CD14-positive monocyte (primary cell): Measurements from ENCODE around the gene RP2. TPM values are rescaled to one million over a fixed set of nuclear protein-coding genes. Genes with fewer than 3 reads are reported as not detected.

Experiments
- DNase-seq, 3 donors: peaks; one replicate each; pipeline ENCODE4 v3.0.0-alpha.2; 2011 to 2022
- H2AFZ ChIP-seq: 2 replicates; pipeline ENCODE4 v1.6.0; 2012; ENCODE audit warnings: mild to moderate bottlenecking, low read depth, low read length, inconsistent platforms; ENCODE audit not compliant: insufficient read depth, poor library complexity, severe bottlenecking
- H3K27ac ChIP-seq, 2 donors: 1 replicate in 1 of 2; 2 replicates in 1 of 2; pipeline ENCODE4 v1.5.1; 2012 to 2013; ENCODE audit warnings: low read length in 2 of 2, control low read depth in 1 of 2, inconsistent platforms in 1 of 2, low read depth in 1 of 2, mild to moderate bottlenecking in 1 of 2
- H3K27me3 ChIP-seq, 2 donors: one replicate each; pipeline versions ENCODE4 v1.6.0 to v1.6.1; 2011 to 2013; ENCODE audit warnings: low read length in 2 of 2; ENCODE audit not compliant: control insufficient read depth in 2 of 2, insufficient read depth in 2 of 2
- H3K36me3 ChIP-seq, 2 donors: replicated peaks in 1 of 2; 1 replicate in 1 of 2; 2 replicates in 1 of 2; pipeline versions ENCODE4 v1.5.1 to v1.6.1; 2012 to 2013; ENCODE audit warnings: low read length in 2 of 2, control low read depth in 1 of 2, inconsistent platforms in 1 of 2, mild to moderate bottlenecking in 1 of 2; ENCODE audit not compliant: insufficient read depth in 2 of 2, control insufficient read depth in 1 of 2
- H3K4me1 ChIP-seq, 2 donors: 1 replicate in 1 of 2; 2 replicates in 1 of 2; pipeline versions ENCODE4 v1.5.1 to v1.6.1; 2012 to 2013; ENCODE audit warnings: low read length in 2 of 2, control low read depth in 1 of 2, inconsistent platforms in 1 of 2, mild to moderate bottlenecking in 1 of 2, moderate library complexity in 1 of 2; ENCODE audit not compliant: insufficient read depth in 2 of 2, control insufficient read depth in 1 of 2
- H3K4me2 ChIP-seq: replicated peaks from 2 replicates; pipeline ENCODE3; 2012; ENCODE audit warnings: low read length, moderate library complexity, mild to moderate bottlenecking; ENCODE audit not compliant: poor library complexity, severe bottlenecking; ENCODE audit errors: extremely low read depth
- H3K4me3 ChIP-seq, 3 experiments: fragments of 200-600 bp in 1 of 3; sonication (generic) in 1 of 3; replicated peaks in 1 of 3; 1 replicate in 2 of 3; 2 replicates in 1 of 3; pipeline ENCODE4 v1.5.1; 2011 to 2013; ENCODE audit warnings: low read length in 3 of 3, mild to moderate bottlenecking in 3 of 3, control low read depth in 2 of 3, low read depth in 2 of 3, inconsistent platforms in 1 of 3, moderate library complexity in 1 of 3
- H3K79me2 ChIP-seq: 2 replicates; pipeline ENCODE4 v1.6.0; 2012; ENCODE audit warnings: mild to moderate bottlenecking, control low read depth, inconsistent platforms, low read length, moderate library complexity; ENCODE audit not compliant: insufficient read depth
- H3K9ac ChIP-seq: 2 replicates; pipeline ENCODE4 v1.6.0; 2017; ENCODE audit warnings: low read length, mild to moderate bottlenecking; ENCODE audit not compliant: insufficient read depth, poor library complexity, severe bottlenecking
- H3K9me3 ChIP-seq, 2 donors: replicated peaks in 1 of 2; 1 replicate in 1 of 2; 2 replicates in 1 of 2; pipeline versions ENCODE4 v1.5.1 to v1.6.1; 2012 to 2013; ENCODE audit warnings: low read length in 2 of 2, control low read depth in 1 of 2; ENCODE audit not compliant: control insufficient read depth in 1 of 2, insufficient read depth in 1 of 2
- H4K20me1 ChIP-seq: 2 replicates; pipeline ENCODE4 v1.6.0; 2012; ENCODE audit warnings: mild to moderate bottlenecking, low read length, control low read depth, moderate library complexity; ENCODE audit not compliant: insufficient read depth
- H3K27ac Mint-ChIP-seq, 7 donors: one replicate each; pipeline ENCODE4 v1.8.0; 2020; ENCODE audit warnings: mild to moderate bottlenecking in 7 of 7, mixed read lengths in 7 of 7, moderate library complexity in 6 of 7, inconsistent platforms in 2 of 7
- H3K27me3 Mint-ChIP-seq, 3 donors: one replicate each; pipeline ENCODE4 v1.8.0; 2021 to 2022; ENCODE audit warnings: low read depth in 3 of 3, mild to moderate bottlenecking in 3 of 3, mixed read lengths in 3 of 3, moderate library complexity in 3 of 3, inconsistent platforms in 1 of 3
- H3K36me3 Mint-ChIP-seq, 2 donors: one replicate each; pipeline ENCODE4 v1.8.0; 2020; ENCODE audit warnings: mixed read lengths in 2 of 2, inconsistent platforms in 1 of 2, mild to moderate bottlenecking in 1 of 2
- H3K4me1 Mint-ChIP-seq: one replicate; pipeline ENCODE4 v1.8.0; 2020; ENCODE audit warnings: mild to moderate bottlenecking, mixed read lengths
- H3K4me3 Mint-ChIP-seq, 2 donors: one replicate each; pipeline ENCODE4 v1.8.0; 2020; ENCODE audit warnings: mild to moderate bottlenecking in 2 of 2, mixed read lengths in 2 of 2, moderate library complexity in 1 of 2
- H3K9me3 Mint-ChIP-seq, 7 donors: one replicate each; pipeline ENCODE4 v1.8.0; 2020 to 2022; ENCODE audit warnings: mixed read lengths in 7 of 7, mild to moderate bottlenecking in 6 of 7, moderate library complexity in 6 of 7, inconsistent platforms in 2 of 7
- WGBS: methylation state at CpG from one replicate; pipeline ENCODE4 v1.1.5; 2013; ENCODE audit warnings: missing lambda C conversion rate; ENCODE audit not compliant: insufficient coverage; 5-methylcytosine and 5-hydroxymethylcytosine counted together
- intact Hi-C, 2 donors: fragments of 100-400 bp; cut with micrococcal nuclease; formaldehyde crosslinking; loops; one replicate each; pipeline versions ENCODE4 v1.15.0 to v1.15.1; 2023
- polyA plus RNA-seq, 3 donors: library from polyadenylated mRNA; depleted of rRNA in 1 of 3; unstranded in 2 of 3; stranded (reverse) in 1 of 3; fragments of 300-500 nt in 2 of 3; fragments of >200 nt in 1 of 3; fragmentation: Illumina TruSeq in 2 of 3; gene quantifications; 1 replicate in 2 of 3; 2 replicates in 1 of 3; pipeline ENCODE4 v1.2.3, GENCODE V29; 2012 to 2021
- TF ChIP-seq, protein P1 (sequence below): fragments of 200-600 bp; IDR thresholded peaks from one replicate; pipeline ENCODE4 v1.8.0; 2022; ENCODE audit warnings: antibody characterized with exemption, mild to moderate bottlenecking

RP2 gene
- polyA plus RNA-seq, 3 donors, result 17.2 to 60.3 (median 55.7) TPM

DNA sequence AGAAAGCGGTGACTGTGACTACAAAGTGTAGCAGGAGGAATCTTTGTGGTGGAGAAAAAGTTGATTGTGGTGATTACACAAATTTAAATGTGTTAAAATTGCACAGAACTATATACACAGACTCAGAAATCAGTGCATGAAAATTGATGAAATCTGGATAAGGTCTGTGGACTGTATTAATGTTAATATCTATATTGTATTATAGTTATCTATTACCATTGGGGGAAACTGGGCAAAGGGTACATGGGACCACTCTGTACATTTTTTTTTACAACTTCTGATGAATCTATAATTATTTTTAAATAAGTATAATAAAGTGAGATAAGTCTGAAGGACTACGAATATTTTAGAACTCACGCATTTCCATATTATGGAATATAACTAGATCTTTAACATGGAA, 73.6 kb downstream of the RP2 start:
- Mint-ChIP-seq H3K27me3 (peaks cover 8 to 18% (median 15%) of the 10 kb centered on the region in 3 donors), H3K36me3 (no peaks in the 10 kb centered on the region), H3K4me3 (peak overlapping the region in 1 of 2 donors; percentile 28), H3K9me3 (peaks cover 0 to 12% (median 2%) of the 10 kb centered on the region in 7 donors), H3K4me1 (peaks cover 11% of the 10 kb centered on the region), H3K27ac (no peak overlapping the region)
- H3K4me3 ChIP-seq, result no peak overlapping the region
- no peak overlapping the region for H2AFZ ChIP-seq
- H3K27me3 ChIP-seq, result peaks cover 0 to 12% of the 10 kb centered on the region in 2 donors
- no peak overlapping the region for H3K9ac ChIP-seq
- TF ChIP-seq, protein P1, sequence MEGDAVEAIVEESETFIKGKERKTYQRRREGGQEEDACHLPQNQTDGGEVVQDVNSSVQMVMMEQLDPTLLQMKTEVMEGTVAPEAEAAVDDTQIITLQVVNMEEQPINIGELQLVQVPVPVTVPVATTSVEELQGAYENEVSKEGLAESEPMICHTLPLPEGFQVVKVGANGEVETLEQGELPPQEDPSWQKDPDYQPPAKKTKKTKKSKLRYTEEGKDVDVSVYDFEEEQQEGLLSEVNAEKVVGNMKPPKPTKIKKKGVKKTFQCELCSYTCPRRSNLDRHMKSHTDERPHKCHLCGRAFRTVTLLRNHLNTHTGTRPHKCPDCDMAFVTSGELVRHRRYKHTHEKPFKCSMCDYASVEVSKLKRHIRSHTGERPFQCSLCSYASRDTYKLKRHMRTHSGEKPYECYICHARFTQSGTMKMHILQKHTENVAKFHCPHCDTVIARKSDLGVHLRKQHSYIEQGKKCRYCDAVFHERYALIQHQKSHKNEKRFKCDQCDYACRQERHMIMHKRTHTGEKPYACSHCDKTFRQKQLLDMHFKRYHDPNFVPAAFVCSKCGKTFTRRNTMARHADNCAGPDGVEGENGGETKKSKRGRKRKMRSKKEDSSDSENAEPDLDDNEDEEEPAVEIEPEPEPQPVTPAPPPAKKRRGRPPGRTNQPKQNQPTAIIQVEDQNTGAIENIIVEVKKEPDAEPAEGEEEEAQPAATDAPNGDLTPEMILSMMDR, result no peak
- intact Hi-C loops, result no loop called here
- no peak overlapping the region for H3K4me2 ChIP-seq
- H3K27ac ChIP-seq, result no peak overlapping the region
- no peaks in the 10 kb centered on the region for H4K20me1 ChIP-seq
- peaks cover 8% of the 10 kb centered on the region in 2 donors for H3K4me1 ChIP-seq
- no peak for DNase-seq
- peaks cover 5% of the 10 kb centered on the region for H3K79me2 ChIP-seq
- H3K9me3 ChIP-seq, result no peaks in the 10 kb centered on the region
- no peaks in the 10 kb centered on the region for H3K36me3 ChIP-seq
- WGBS, result no CpG with 5 or more reads among the region's 3 CpGs

DNA sequence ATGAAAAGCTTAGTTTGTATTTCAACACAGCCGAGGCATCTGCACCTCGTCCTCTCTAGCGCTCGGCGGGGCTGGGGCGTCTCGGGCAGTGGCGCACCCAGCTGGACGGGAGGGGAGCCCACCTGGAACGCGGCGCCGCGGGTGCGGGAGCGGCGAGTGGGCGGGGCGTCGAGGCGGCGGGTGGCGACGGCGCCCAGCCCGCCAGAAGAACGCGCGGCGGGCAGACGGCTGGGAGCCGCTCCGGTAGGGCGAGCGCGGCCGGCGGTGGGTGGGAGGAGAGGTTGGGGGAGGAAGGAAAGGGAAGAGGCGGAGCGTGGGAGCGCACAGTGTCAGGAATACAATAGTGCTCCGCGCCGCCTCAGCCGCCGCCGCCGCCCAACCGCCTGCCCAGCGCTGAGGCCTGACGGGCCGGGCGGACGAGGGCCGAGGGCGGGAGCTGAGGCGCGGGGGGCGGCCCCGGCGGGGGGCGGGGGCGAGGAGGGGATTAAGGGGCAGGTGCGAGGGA, 75.3 kb downstream of the RP2 start, which contains the start of gene JADE3:
TSS of gene JADE3 (plus strand) at position 324 of the 505 bp plus-strand sequence. CDS start 72,474 bp downstream, outside the sequence.
- TF ChIP-seq, protein P1, result no peak
- Histone ChIP-seq H3K36me3 (no peaks in the 10 kb centered on the region), H3K79me2 (peaks cover 5% of the 10 kb centered on the region), H3K27ac (no peak within 1 kb of the TSS), H3K27me3 (peaks cover 0 to 12% of the 10 kb centered on the region in 2 donors), H4K20me1 (no peaks in the 10 kb centered on the region), H2AFZ (peak within 1 kb of the TSS; percentile 74), H3K4me1 (peaks cover 8% of the 10 kb centered on the region in 2 donors), H3K9me3 (no peaks in the 10 kb centered on the region), H3K9ac (peak within 1 kb of the TSS; percentile 43), H3K4me3 (peak within 1 kb of the TSS; percentile 45 to 74 (median 51)), H3K4me2 (peak within 1 kb of the TSS; percentile 89)
- intact Hi-C loops, result no loop called here
- H3K27me3 Mint-ChIP-seq, result peaks cover 8 to 20% (median 15%) of the 10 kb centered on the region in 3 donors
- peaks cover 11% of the 10 kb centered on the region for H3K4me1 Mint-ChIP-seq
- no peaks in the 10 kb centered on the region for H3K36me3 Mint-ChIP-seq
- 0% methylated on average over 31 of the region's 64 CpGs for WGBS
- DNase-seq, result peak; percentile 15 to 41 (median 37)
- peak within 1 kb of the TSS; percentile 87 to 94 for H3K4me3 Mint-ChIP-seq
- peaks cover 0 to 12% (median 2%) of the 10 kb centered on the region in 7 donors for H3K9me3 Mint-ChIP-seq
- no peak within 1 kb of the TSS for H3K27ac Mint-ChIP-seq
